Stimulated activated CD8-positive, alpha-beta memory T cell treated with anti-CD3 and anti-CD28 coated beads, Interleukin-2, amount 100 ng/mL, for 1 hour (primary cell): ENCODE measurements around the gene CDK19.

Experiments used
- DNase-seq, 2 donors: peaks; one replicate each; pipeline ENCODE4 v3.0.0-alpha.2; 2020; ENCODE audit warnings: low read depth in 2 of 2

CDK19 gene

DNA sequence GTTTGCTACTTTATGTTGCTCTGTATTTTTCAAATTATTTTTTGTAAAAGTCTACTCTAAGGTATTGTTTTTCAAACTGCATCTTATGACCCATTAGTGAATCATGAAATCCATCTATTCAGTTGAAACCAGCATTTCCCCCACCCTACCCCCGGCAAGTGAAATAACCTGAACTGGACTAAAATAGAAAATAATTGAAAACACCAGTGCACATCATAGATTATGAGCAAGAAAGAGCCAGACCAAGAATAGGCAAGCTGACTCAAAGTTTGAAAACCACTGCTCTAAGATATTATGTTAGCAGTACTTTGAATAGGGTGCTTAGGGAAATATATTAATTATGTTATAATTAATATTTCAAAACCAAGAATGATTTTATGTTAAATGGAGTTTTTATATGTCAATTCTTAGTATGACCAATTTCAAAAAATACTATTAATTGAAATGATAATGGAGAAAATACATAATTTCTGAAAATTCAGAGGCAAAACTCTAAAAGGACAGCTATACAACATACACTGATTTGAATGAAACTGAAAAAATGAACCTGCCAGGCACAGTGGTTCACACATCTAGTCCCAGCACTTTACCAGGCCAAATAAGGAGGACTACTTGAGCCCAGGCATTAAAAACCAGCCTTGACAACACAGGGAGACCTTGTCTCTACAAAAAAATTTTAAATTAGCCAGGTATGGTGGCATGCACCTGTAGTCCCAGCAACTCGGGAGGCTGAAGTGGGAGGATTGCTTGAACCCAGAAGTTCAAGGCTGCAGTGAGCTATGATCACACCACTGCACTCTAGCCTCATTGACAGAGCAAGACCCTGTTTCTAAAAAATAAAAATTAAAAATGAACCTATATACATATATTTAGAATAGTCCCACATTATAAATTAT lies 112.0 kb downstream of the CDK19 start:
- DNase-seq, result no peak

DNA sequence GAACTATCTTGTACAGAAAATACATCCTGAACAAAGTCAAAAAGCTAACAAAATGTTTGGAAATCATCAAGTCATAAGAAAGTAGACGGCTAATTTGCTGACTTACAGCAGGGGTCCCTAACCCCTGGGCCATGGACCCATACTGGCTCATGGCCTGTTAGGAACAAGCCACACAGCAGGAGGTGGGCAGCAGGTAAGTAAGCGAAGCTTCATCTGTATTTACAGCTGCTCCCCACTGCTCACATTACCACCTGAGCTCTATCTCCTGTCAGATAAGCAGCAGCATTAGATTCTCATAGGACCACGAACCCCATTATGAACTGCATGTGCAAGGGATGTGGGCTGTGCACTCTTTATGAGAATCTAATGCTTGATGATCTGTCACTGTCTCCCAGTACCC lies 115.5 kb downstream of the CDK19 start:
- no peak for DNase-seq

DNA sequence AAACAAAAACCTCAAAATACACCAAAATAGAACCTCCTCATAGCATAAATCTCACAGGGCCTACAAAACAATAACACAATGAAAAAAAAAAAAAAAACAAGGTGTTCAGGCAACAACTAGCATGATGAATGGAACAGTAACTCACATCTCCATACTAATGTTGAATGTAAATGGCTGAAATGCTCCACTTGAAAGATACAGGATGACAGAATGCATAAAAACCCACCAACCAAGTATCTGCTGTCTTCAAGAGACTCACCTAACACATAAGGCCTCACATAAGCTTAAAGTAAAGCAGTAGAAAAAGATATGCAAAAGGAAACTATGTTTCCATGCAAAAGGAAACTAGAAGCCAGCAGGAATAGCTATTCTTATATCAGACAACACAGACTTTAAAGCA lies 121.3 kb downstream of the CDK19 start:
- no peak for DNase-seq

DNA sequence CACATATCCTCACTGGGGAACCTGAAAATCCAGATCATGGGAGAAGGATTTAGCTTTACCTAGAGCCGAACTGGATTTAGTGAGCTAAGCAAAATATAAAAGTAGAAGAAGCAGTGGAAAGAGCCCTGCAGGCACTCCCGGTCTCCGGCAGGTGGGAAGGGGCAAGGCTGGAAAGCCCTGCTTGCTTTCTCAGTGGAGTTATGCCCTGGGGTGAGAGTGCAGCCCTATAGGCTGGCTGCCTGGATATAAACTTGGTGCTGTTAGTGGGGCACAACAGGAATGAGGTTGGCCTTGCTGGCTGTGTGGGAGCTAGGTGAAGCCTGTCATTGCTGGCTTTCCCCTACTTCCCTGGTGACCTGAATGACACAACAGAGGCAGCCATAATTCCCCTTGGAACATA lies 122.0 kb downstream of the CDK19 start:
- no peak for DNase-seq

DNA sequence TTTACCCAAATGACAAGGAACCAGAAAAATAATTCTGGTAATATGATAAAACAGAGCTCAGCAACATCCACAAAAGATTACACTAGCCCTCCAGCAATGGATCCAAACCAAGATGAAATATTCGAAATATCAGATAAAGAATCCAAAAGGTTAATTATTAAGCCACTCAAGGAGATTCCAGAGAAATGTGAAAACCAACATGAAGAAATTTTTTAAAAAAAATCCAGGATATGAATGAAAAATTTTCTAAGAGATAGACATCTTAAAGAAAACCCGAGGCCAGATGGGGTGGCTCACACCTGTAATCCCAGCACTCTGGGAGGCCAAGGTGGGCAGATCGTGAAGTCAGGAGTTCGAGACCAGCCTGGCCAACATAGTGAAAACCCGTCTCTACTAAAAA lies 124.4 kb downstream of the CDK19 start:
- no peak for DNase-seq

DNA sequence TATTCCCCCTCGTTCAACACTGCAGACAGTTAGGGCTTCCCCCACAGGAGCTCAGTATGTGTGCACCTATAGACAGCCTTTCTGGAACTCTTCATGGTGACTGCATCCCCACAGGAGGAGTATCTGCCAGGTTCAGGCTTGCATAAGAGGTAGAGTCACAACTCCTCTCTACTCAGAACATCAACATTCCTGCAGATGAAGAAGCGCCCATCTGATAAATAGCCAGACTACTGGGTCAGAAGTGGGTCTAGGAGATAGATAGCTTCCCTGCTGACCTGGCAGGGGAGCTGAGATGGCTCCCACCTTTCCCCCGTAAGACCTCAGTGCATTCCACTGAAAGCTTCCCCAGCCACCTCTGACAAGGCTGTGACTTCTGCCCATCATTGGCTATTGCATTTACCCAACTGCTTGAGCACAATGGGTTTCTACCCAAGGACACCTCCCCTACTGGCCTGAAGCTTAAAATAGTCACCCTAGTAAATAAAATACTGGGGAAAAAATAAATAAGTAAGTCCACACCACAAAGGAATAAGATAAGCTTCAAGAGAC lies 125.1 kb downstream of the CDK19 start:
- DNase-seq, result no peak

DNA sequence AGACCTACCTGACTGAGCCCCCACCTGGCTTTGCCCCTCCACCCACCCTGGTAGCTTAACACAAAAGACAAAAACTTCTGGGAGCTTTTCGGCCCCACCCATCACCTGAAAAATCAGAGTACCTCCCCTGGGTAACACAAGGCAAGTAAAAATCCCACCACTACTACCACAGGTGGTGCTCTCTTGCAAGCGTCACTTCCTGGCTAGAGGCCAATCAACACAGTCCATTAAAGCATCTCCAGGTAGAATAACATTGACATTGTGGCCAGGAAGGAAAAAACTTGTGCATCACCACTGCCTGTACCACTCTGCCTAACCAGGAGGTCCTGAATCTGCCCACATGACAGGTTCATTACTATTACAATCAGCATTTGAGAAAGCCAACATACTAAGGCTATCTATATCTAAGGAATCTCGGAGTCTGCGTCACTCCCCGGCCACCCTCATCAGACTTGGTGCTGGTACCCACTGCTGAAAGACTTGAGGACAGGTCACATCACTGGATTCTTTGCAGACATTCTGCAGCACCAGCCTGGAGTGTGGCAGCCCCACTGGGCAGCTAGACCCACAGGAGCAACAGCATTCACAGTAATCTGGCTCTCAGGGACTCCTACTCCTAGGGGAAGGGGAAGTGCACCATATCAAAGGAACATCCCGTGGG lies 125.9 kb downstream of the CDK19 start:
- no peak for DNase-seq

DNA sequence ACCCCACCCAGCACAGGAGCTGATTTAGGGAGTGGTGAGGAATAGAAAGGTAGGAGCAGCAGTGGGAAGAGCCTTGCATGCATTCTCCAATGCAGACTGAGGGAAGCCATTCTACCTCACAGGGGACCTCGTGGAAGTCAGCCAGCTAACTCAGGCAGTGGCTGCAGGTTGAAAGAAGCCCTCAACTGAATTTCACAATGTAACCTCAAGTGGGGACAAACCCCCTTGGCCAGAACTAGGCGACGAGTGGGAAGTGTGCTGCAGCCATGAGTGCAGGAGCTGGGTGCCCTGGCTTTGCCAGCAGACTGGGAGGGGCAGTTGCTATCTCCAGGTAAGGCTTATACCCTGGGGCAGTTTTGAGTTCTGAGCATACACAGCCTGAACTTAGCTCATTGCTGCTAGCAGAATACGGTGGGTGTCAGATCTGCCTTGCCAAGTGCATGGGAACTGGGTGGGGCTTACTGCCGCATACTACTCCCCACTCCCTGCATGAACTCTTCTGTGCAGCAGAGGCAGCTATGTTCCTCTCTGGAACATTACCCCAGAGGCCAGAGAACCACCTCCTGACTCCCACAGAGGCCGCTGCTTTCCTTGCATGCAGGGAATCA lies 126.5 kb downstream of the CDK19 start:
- DNase-seq, result no peak

DNA sequence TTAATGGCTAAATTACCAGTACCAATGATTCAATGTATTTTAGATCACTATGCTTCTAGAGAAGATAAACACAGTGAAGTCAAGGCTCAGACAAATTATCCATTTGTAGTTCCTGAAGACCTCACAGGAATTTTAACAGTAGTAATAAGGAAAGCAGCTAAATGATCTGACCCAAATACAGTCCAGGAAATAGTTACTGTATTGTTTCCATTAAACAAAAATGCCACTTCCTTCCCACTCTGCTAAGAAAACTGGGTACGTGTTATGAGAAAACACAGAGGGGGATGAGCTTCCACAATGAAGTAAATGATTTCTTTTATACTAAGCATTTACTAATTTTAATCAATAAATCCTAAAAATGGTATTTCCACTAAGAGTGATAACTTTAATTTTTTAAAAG lies 127.9 kb downstream of the CDK19 start:
- DNase-seq, result no peak

DNA sequence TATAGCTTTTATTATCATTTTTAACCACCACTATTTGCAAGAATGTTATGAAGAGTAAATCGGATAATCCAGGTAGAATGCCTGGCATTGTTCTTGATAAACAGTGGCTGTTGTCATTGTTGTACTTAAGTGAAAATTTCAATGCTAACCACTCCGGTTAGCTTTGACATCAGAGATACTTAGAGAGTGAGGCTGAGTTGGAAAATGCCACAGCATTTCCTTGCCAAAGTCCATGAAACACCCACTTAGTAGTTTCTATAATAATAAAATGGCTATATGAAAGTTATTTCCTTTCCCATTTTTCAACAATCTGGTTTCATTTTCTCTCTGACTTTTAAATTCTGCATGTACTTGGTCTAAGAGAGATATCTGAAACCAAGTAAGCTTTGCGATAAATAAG lies 132.0 kb downstream of the CDK19 start:
- DNase-seq, result no peak

DNA sequence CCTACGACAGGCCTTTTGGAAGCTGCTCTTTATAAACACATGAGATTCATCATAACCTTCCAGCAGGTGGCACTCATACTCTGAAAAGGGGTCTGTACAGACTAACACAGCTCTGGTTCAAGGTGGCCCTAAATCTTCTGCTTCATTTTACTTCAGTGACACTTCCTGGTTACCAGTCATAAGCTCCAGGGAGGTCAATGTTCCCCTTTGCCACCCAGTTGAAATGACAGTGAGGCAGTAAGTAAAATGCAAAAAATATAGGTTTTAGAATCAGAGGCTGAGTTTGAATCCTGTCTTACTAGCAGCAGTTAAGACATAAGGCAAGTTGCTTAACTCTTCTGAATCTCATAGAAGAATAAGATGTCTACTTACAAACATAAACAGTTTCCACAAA lies 132.8 kb downstream of the CDK19 start:
- peak in 1 of 2 donors; percentile 35 for DNase-seq

DNA sequence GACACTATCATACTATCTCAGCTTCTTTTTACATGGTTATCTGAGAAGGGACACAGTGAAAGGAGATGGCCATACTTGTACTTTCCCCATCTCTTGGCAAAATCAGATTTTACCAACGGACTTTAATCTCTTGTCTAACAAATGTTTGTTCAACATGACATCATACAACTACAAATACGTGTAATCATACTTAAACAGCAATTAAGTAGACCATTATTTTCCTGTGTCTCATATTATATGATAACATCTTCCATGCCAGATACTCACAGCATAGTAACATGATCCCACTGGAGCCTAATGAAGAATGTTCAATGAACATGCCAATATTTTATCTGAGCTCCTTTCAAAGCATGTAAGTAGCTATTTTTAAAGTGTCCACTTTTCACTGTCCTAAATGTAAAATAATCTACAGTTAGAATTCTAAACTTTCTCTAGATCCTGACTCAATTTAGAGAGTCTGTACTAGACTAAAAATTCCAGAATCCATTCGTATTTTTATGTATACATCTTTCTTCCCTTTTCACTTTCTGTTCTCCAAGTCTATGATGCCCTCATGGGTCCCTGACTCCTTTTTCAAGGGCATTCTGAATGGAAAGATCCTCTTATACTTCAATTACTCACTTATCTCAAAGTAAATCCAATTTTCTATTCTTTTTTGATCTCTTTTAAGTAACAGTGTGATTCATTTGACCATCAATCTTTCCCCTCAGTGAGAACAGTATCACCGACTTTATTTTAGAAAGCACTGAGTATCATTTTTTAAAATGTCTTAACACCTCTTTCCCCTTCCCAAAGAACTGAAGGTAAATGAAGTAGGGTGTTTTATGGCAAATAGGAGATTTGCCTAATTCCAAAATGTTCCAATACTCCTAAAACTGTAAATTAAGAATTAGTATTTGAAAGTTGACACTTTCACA lies 133.5 kb downstream of the CDK19 start:
- DNase-seq, result no peak

DNA sequence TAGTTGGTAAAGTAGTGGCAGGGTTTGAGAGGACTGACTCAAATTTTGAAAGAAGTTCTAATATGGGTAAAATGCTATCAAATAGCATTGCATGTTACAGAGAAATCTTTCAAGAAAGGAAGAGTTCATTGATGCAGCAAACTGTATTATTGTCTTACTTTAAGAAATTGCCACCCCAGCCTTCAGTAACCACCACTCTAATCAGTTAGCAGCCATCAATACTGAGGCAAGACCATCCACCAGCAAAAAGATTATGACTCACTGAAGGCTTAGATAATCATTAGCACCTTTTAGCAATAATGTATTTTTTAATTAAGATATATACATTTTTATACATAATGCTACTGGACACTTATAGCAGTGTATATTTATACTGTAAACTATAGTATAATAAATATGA lies 138.9 kb downstream of the CDK19 start:
- no peak for DNase-seq

DNA sequence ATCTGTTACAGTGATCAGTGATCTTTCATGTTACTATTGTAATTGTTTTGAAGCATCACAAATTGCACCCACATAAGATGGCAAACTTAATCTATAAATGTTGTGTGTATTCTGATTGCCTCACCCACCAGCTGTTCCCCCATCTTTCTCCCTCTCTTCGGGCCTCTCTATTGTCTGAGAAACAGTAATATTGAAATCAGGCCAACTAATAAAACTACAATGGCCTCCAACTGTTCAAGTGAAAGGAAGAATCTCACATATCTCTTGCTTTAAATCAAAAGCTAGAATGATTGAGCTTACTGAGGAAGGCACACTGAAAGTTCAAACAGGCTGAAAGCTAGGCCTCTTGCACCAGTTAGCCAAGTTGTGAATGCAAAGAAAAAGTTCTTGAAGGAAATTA lies 141.2 kb downstream of the CDK19 start:
- no peak for DNase-seq

DNA sequence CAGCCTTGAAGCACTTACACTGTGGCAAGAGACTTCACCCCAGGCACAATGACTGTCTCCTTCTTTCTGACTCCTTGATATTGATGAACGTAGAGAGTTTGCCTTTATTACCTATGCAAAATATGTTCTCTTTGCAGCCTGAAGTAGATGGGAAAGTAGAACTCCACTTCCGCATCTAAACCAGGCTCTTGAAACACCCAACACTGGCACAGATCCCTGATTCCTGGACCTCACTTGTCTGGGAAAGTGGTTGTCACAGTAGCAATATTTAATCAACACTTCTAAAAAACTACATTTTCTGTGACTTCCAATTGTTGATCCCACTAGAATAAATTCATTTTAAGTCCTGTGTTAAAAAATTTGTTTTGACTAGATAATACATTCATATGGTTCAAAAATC lies 143.1 kb downstream of the CDK19 start:
- no peak for DNase-seq

DNA sequence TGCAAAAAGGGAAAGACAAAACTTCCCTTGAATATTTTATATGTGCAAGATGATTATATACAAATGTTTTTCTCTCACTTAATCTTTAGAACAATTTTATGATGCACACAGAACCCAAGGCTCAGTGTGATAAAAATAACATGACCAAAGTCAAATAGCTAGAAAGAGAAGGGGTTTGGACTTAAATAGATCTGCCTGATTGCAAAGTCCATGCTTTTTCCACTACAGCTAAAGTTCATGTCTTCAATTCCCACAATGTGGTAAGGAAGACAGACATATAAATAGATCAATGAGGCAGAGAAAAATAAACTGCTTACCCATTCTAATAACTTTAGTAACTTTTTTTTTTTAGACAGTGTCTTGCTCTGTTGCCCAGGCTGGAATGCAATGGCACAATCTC lies 143.8 kb downstream of the CDK19 start:
- no peak for DNase-seq

DNA sequence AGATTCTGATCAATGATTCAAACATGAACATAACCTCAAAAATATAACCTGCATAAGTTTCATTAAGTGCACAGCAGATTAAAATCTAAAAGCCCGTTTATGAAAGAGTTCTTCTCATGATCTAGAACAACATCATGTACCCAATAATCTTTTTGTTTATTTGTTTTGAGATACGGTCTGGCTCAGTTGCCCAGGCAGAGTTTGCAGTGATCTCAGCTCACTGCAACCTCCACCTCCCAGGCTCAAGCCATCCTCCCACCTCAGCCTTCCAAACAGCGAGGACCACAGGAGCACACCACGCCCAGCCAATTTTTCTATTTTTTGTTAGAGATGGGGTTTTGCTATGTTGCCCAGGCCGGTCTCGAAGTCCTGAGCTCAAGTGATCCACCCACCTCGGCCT lies 149.7 kb downstream of the CDK19 start:
- DNase-seq, result no peak

DNA sequence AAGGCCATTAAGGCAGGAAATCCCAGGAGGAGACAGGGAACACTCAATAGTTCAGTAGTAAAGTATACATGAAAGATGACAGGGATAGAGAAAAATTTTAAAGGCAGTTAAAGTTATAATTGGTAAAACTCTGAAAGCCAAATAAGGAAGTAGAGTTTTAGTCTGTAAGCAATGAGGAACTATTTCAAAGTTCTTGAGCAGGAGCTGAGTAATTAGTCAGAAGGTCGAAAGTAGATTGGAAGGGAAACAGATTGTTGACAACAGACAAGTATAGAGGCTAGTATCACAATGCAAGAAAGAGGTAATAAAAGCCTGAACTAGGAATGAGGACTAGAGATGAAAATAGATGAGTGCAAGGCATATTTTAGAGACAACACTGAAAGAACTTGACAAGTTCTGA lies 150.3 kb downstream of the CDK19 start:
- DNase-seq, result no peak

DNA sequence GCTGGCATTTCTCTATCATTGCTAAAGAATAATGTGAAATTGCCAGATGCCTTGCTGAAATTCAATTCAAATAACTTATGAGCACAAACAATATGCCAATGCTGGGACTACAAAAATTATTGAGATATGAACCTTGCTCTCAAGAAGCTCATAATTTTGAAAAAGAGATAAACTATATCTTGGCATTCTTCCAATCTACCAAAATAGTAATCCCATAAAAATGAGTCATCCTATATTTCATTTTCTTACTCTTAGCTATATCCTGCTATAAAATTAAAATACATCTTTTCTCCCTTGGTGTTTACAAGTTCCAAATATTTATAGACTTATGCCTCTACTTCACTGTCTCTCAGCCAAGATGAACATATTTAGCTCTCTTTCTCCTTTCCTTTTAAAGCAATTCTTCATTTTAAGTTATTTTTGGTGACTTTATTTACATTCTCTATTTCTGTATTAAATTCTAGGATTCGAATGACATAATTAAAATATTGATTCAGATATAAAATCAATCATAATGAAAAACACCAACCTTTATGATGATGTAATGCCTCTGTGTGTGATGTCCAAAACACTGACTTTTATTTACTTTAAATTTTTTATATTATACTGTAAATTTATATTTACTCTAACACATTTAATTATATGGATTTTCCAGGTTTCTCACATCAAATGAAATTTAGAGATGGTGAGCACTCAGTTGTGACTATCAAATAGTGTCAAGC lies 152.6 kb downstream of the CDK19 start:
- DNase-seq, result no peak

DNA sequence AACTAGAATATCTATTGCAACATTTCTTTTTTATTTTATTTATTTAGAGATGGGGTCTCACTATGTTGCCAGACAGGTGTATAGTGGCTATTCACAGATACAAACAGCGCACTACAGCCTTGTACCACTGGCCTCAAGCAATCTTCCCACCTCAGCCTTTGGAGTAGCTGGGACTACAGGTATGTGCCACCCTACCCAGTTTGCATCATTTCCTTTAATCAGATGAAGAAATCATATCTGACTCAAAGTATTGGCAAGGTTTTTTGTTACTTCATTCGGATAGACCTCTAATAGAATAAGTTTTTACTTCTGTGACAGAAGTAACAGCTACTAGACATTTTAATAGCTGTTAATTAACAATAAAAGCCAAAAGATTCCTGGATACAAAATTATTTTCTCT lies 153.9 kb downstream of the CDK19 start:
- no peak for DNase-seq

DNA sequence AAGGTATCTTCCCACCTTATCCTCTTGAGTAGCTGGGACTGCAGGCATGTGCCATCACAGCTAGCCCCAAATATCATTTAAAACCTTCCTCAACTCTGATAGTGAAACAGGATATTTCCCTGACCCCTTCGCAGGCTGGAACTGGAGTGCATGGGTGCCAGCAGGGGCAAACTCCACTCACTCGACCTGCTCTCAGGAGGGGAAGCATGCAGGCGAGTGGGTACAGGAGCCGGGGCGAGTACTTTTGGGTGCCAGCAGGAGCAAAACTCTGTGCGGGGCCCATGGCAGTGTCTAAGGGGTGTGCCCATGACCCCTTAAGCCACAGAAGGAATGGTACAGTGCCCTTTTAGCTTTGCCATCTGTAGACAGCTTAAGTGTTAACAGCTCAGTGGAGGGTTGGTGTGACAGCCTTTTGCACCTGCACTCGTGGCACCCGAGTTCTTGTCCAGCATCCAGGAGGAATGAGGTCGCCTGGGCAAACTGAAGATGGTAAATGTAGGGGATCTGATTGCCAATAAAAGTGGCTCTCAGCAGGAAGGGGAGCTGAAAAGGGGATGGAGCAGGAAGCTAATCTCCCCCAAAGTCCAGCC lies 155.1 kb downstream of the CDK19 start:
- DNase-seq, result no peak
